Spleen (tissue), 11 donors: ENCODE results near the gene HPS5. TPM values are rescaled to one million over a fixed set of nuclear protein-coding genes. Genes with fewer than 3 reads are reported as not detected.
A peak's percentile ranks its signal among the peaks of the same experiment; 100 is the strongest.
"Not testable (repeated sequence)": the region's sequence is repeated elsewhere in the genome, so short reads cannot be mapped to it uniquely, and the experiment has no call there.

Experiments
- DNase-seq: peaks from one replicate; pipeline ENCODE4 v3.0.0-alpha.2; 2020
- H3K27ac ChIP-seq, 8 donors: fragments of 200-600 bp; sonication (generic) in 7 of 8; 1 replicate in 4 of 8; 2 replicates in 4 of 8; pipeline versions ENCODE4 v1.5.0 to v1.8.0; 2016 to 2021; ENCODE audit warnings: inconsistent platforms in 4 of 8, mild to moderate bottlenecking in 4 of 8, moderate library complexity in 1 of 8
- H3K27me3 ChIP-seq, 7 donors: fragments of 200-600 bp; sonication (generic) in 6 of 7; replicated peaks in 1 of 7; 1 replicate in 4 of 7; 2 replicates in 3 of 7; pipeline versions ENCODE4 v1.5.0 to v1.8.0; 2016 to 2021; ENCODE audit warnings: inconsistent platforms in 3 of 7, mild to moderate bottlenecking in 1 of 7
- H3K36me3 ChIP-seq, 6 donors: fragments of 200-600 bp; sonication (generic) in 5 of 6; 1 replicate in 4 of 6; 2 replicates in 2 of 6; pipeline versions ENCODE4 v1.5.0 to v1.8.0; 2016 to 2021; ENCODE audit warnings: inconsistent platforms in 2 of 6
- H3K4me1 ChIP-seq, 6 donors: fragments of 200-600 bp; sonication (generic) in 5 of 6; 1 replicate in 3 of 6; 2 replicates in 3 of 6; pipeline versions ENCODE4 v1.5.0 to v1.8.0; 2016 to 2021; ENCODE audit warnings: inconsistent platforms in 3 of 6
- H3K4me3 ChIP-seq, 8 donors: fragments of 200-600 bp; sonication (generic) in 7 of 8; 1 replicate in 4 of 8; 2 replicates in 4 of 8; pipeline versions ENCODE4 v1.5.0 to v1.8.0; 2016 to 2021; ENCODE audit warnings: inconsistent platforms in 4 of 8, mild to moderate bottlenecking in 4 of 8, moderate library complexity in 2 of 8
- H3K9me3 ChIP-seq, 8 donors: fragments of 200-600 bp; sonication (generic) in 7 of 8; 1 replicate in 4 of 8; 2 replicates in 4 of 8; pipeline versions ENCODE4 v1.5.0 to v1.8.0; 2016 to 2021; ENCODE audit warnings: inconsistent platforms in 4 of 8
- CTCF ChIP-seq, 11 experiments: fragments of 200-600 bp in 7 of 11; fragments of 450-650 bp in 4 of 11; sonication (generic) in 4 of 11; IDR thresholded peaks in 8 of 11; conservative IDR thresholded peaks in 3 of 11; 1 replicate in 7 of 11; 2 replicates in 4 of 11; pipeline versions ENCODE4 v1.4.0 to v1.8.0; 2016 to 2021; ENCODE audit warnings: antibody characterized with exemption in 11 of 11, inconsistent platforms in 4 of 11, mild to moderate bottlenecking in 1 of 11
- POLR2A ChIP-seq, 3 donors: fragments of 450-650 bp; IDR thresholded peaks; one replicate each; pipeline ENCODE4 v1.5.1; 2017; ENCODE audit warnings: antibody characterized with exemption in 3 of 3, mild to moderate bottlenecking in 1 of 3
- POLR2AphosphoS5 ChIP-seq, 3 donors: sonication (generic); formaldehyde crosslinking; IDR thresholded peaks; one replicate each; pipeline ENCODE4 v1.5.1; 2017; ENCODE audit warnings: antibody characterized with exemption in 3 of 3
- WGBS, 5 donors: extraction: QIAGEN DNeasy Blood & Tissue Kit in 3 of 5; methylation state at CpG; one replicate each; pipeline versions ENCODE4 v1.1.5 to v1.1.7; 2013 to 2018; 5-methylcytosine and 5-hydroxymethylcytosine counted together
- intact Hi-C: fragments of 100-400 bp; cut with DNase I; formaldehyde crosslinking; loops from one replicate; pipeline ENCODE4 v1.15.0; 2023; ENCODE audit warnings: low total_unique reads
- polyA plus RNA-seq, 3 donors: library from polyadenylated mRNA; stranded (reverse); fragments of 200-250 nt; gene quantifications; one replicate each; pipeline ENCODE4 v1.2.1, GENCODE V29; 2013
- total RNA-seq, 7 donors: library from RNA; depleted of rRNA in 3 of 7; stranded (reverse); fragments of >200 nt in 3 of 7; fragmentation: NEBNext Ultra II Directional in 4 of 7; extraction: Animal tissue kit (Norgen Biotek cat#: 25700) in 4 of 7; gene quantifications; one replicate each; pipeline versions ENCODE4 v1.1.0 to v1.2.1, GENCODE V29; 2016 to 2021
- donor health status: healthy with polysubstance abuse.
- donor health status: DM: no; HTN: no; CAD: no; lungs with moderate emphysema.
- donor health status: DM: no; HTN: no; CAD: no.
- donor health status: Bipolar disorder and iron deficiency.
- donor health status: healthy.
- donor health status: DM: no; HTN: no; CAD: no.
- donor health status: DM: yes; HTN: yes; CAD: no.

HPS5 gene
- total and polyA plus RNA-seq, 10 donors, result 10.3 to 35.7 (median 27.7) TPM

- no peaks in the 10 kb centered on the region for H3K36me3 ChIP-seq
- intact Hi-C loops, result no loop called here
- TF ChIP-seq POLR2AphosphoS5 (IDR thresholded peaks at IDR 0.05) (no peak), POLR2A (IDR thresholded peaks at IDR 0.05) (no peak), CTCF (IDR thresholded peaks at IDR 0.05 in 8 of 11, conservative IDR thresholded peaks at IDR 0.05 in 3 of 11) (no peak)
- no peaks in the 10 kb centered on the region for H3K9me3 ChIP-seq
- no peak for DNase-seq
- H3K4me1 ChIP-seq, result no peaks in the 10 kb centered on the region
- H3K27me3 ChIP-seq, result no peaks in the 10 kb centered on the region
- H3K27ac ChIP-seq, result no peak overlapping the region
- no peak overlapping the region for H3K4me3 ChIP-seq
- WGBS, 5 donors, result 68 to 75% (median 68%) methylated on average over 2 of the region's 2 CpGs
Observed at GRCh38 chr11:18254781-18255361, 67.1 kb downstream of the HPS5 start.

GRCh38 chr11:18253778-18254338 lies 68.1 kb downstream of the HPS5 start:
- H3K4me3 ChIP-seq, result no peak overlapping the region
- no peaks in the 10 kb centered on the region for H3K9me3 ChIP-seq
- H3K4me1 ChIP-seq, result no peaks in the 10 kb centered on the region
- WGBS, 5 donors, result 79 to 88% (median 85%) methylated on average over 11 of the region's 11 CpGs
- DNase-seq, result no peak
- no peaks in the 10 kb centered on the region for H3K27me3 ChIP-seq
- no peaks in the 10 kb centered on the region for H3K36me3 ChIP-seq
- TF ChIP-seq POLR2A (IDR thresholded peaks at IDR 0.05) (no peak), POLR2AphosphoS5 (IDR thresholded peaks at IDR 0.05) (no peak), CTCF (IDR thresholded peaks at IDR 0.05 in 8 of 11, conservative IDR thresholded peaks at IDR 0.05 in 3 of 11) (no peak)
- no peak overlapping the region for H3K27ac ChIP-seq
- intact Hi-C loops, result no loop called here

GRCh38 chr11:18253233-18253632 lies 68.7 kb downstream of the HPS5 start:
- intact Hi-C loops, result no loop called here
- no peak overlapping the region for H3K27ac ChIP-seq
- DNase-seq, result no peak
- WGBS, 5 donors, result 78 to 94% (median 84%) methylated on average over 3 of the region's 3 CpGs
- TF ChIP-seq CTCF (IDR thresholded peaks at IDR 0.05 in 8 of 11, conservative IDR thresholded peaks at IDR 0.05 in 3 of 11), result no peak
- TF ChIP-seq POLR2A (IDR thresholded peaks at IDR 0.05), result no peak
- H3K4me3 ChIP-seq, result no peak overlapping the region
- no peaks in the 10 kb centered on the region for H3K4me1 ChIP-seq
- no peaks in the 10 kb centered on the region for H3K9me3 ChIP-seq
- no peaks in the 10 kb centered on the region for H3K36me3 ChIP-seq
- no peaks in the 10 kb centered on the region for H3K27me3 ChIP-seq

- Histone ChIP-seq H3K4me3 (no peak within 1 kb of the TSS), H3K27me3 (no peaks in the 10 kb centered on the region), H3K9me3 (peaks cover 0 to 3% (median 0%) of the 10 kb centered on the region in 8 donors), H3K4me1 (peaks cover 0 to 10% (median 0%) of the 10 kb centered on the region in 6 donors), H3K36me3 (no peaks in the 10 kb centered on the region), H3K27ac (no peak within 1 kb of the TSS)
- no peak for DNase-seq
- intact Hi-C loops, result no loop called here
- TF ChIP-seq POLR2AphosphoS5 (IDR thresholded peaks at IDR 0.05) (no peak), POLR2A (IDR thresholded peaks at IDR 0.05) (no peak), CTCF (IDR thresholded peaks at IDR 0.05 in 8 of 11, conservative IDR thresholded peaks at IDR 0.05 in 3 of 11) (no peak)
- WGBS, 5 donors, result 66 to 75% (median 72%) methylated on average over 5 of the region's 5 CpGs
Observed at GRCh38 chr11:18248561-18248960, 73.4 kb downstream of the HPS5 start, which contains the start of gene SAA2. SAA2 (minus strand) TSS chr11:18248668; CDS start chr11:18248011, 657 bp downstream.

- H3K27ac ChIP-seq, result peak overlapping the region in 4 of 8 donors; percentile 62 to 75 (median 64)
- H3K4me3 ChIP-seq, H3K4me1 ChIP-seq, H3K27me3 ChIP-seq, H3K36me3 ChIP-seq, DNase-seq, H3K9me3 ChIP-seq, intact Hi-C loops: not testable (repeated sequence)
- WGBS, 5 donors, result 42 to 68% (median 59%) methylated on average over 1 to 3 of the region's 6 CpGs
Observed at GRCh38 chr11:18247191-18247581, 74.8 kb downstream of the HPS5 start.

- not testable (repeated sequence) for DNase-seq
Observed at GRCh38 chr11:18246379-18247190, 75.4 kb downstream of the HPS5 start.

More at GRCh38 chr11:18246379-18247190, 75.4 kb downstream of the HPS5 start:
- H3K9me3 ChIP-seq, H3K4me1 ChIP-seq, intact Hi-C loops, H3K27me3 ChIP-seq, H3K36me3 ChIP-seq: not testable (repeated sequence)
- Histone ChIP-seq H3K27ac (peak overlapping the region in 5 of 8 donors; percentile 22 to 75 (median 62)), H3K4me3 (peak overlapping the region in 2 of 8 donors; percentile 7 to 48)
- 47 to 63% (median 54%) methylated on average over 9 to 11 of the region's 11 CpGs for WGBS, 5 donors
